Mucosa of descending colon (tissue), 3 donors: ENCODE results near the gene ST8SIA4. TPM values are rescaled to one million over a fixed set of nuclear protein-coding genes. Genes with fewer than 3 reads are reported as not detected.

Source experiments
- ATAC-seq: fragments of 200-7000 bp; cut with Tn5 transposase; one replicate; pipeline ENCODE4 v1.9.1; 2020; ENCODE audit warnings: mild to moderate bottlenecking, moderate library complexity
- DNase-seq, 3 donors: peaks; one replicate each; pipeline ENCODE4 v3.0.0-alpha.2; 2020
- H3K36me3 ChIP-seq: fragments of 200-600 bp; one replicate; pipeline ENCODE4 v1.8.0; 2021; ENCODE audit warnings: low read depth, mild to moderate bottlenecking
- H3K4me1 ChIP-seq: fragments of 200-600 bp; one replicate; pipeline ENCODE4 v1.8.0; 2021; ENCODE audit warnings: low read depth, mild to moderate bottlenecking
- H3K4me3 ChIP-seq: fragments of 200-600 bp; one replicate; pipeline ENCODE4 v1.8.0; 2021; ENCODE audit warnings: mild to moderate bottlenecking
- H3K9me3 ChIP-seq: fragments of 200-600 bp; one replicate; pipeline ENCODE4 v1.8.0; 2021; ENCODE audit warnings: mild to moderate bottlenecking
- CTCF ChIP-seq: fragments of 200-600 bp; IDR thresholded peaks from one replicate; pipeline ENCODE4 v1.8.0; 2022; ENCODE audit warnings: antibody characterized with exemption, mild to moderate bottlenecking
- intact Hi-C, 2 donors: fragments of 100-400 bp; cut with DNase I in 1 of 2; cut with micrococcal nuclease in 1 of 2; formaldehyde crosslinking; loops; one replicate each; pipeline versions ENCODE4 v1.11.0 to v1.11.1; 2022; cut with DNase I, micrococcal nuclease
- total RNA-seq, 3 donors: library from RNA; stranded (reverse); fragmentation: NEBNext Ultra II Directional in 2 of 3; extraction: Animal tissue kit (Norgen Biotek cat#: 25700) in 2 of 3; gene quantifications; one replicate each; pipeline versions ENCODE4 v1.2.1 to v1.2.4, GENCODE V29; 2021 to 2023
- donor health status: DM: no; HTN: no; CAD: no; lungs with moderate emphysema.
- donor health status: DM: no; HTN: no; CAD: no.
- donor health status: DM: no; HTN: yes; CAD: no.

Gene ST8SIA4
- total RNA-seq, 3 donors from 2014 or later, result 4.7 to 9.6 (median 5.7) TPM

GRCh38 chr5:100864931-100865330, 38.2 kb downstream of the ST8SIA4 start:
- ATAC-seq, result no peak
- no peak for TF ChIP-seq CTCF
- Histone ChIP-seq H3K4me1 (no peaks in the 10 kb centered on the region), H3K36me3 (no peaks in the 10 kb centered on the region), H3K4me3 (no peak overlapping the region), H3K9me3 (no peaks in the 10 kb centered on the region)
- no peak for DNase-seq
- intact Hi-C loops, result no loop called here

GRCh38 chr5:100863739-100864138, 39.3 kb downstream of the ST8SIA4 start:
- no peak for TF ChIP-seq CTCF
- no peak overlapping the region for H3K4me3 ChIP-seq
- no peaks in the 10 kb centered on the region for H3K9me3 ChIP-seq
- intact Hi-C loops, result no loop called here
- ATAC-seq, result no peak
- H3K4me1 ChIP-seq, result no peaks in the 10 kb centered on the region
- H3K36me3 ChIP-seq, result no peaks in the 10 kb centered on the region
- no peak for DNase-seq

GRCh38 chr5:100861148-100861547, 41.9 kb downstream of the ST8SIA4 start:
- Histone ChIP-seq H3K4me1 (no peaks in the 10 kb centered on the region), H3K4me3 (no peak overlapping the region), H3K36me3 (no peaks in the 10 kb centered on the region), H3K9me3 (no peaks in the 10 kb centered on the region)
- DNase-seq (no peak), ATAC-seq (no peak)
- intact Hi-C loops, result no loop called here
- no peak for TF ChIP-seq CTCF

GRCh38 chr5:100860407-100860806, 42.7 kb downstream of the ST8SIA4 start:
- no peaks in the 10 kb centered on the region for H3K36me3 ChIP-seq
- no peaks in the 10 kb centered on the region for H3K9me3 ChIP-seq
- TF ChIP-seq CTCF, result no peak
- intact Hi-C loops, result no loop called here
- DNase-seq (no peak), ATAC-seq (no peak)
- H3K4me3 ChIP-seq, result no peak overlapping the region
- no peaks in the 10 kb centered on the region for H3K4me1 ChIP-seq

GRCh38 chr5:100858987-100859545, 44.0 kb downstream of the ST8SIA4 start:
- no peak for TF ChIP-seq CTCF
- Histone ChIP-seq H3K9me3 (no peaks in the 10 kb centered on the region), H3K4me3 (no peak overlapping the region), H3K4me1 (no peaks in the 10 kb centered on the region), H3K36me3 (no peaks in the 10 kb centered on the region)
- DNase-seq, result no peak
- intact Hi-C loops, result no loop called here
- ATAC-seq, result no peak

GRCh38 chr5:100856462-100856861, 46.6 kb downstream of the ST8SIA4 start:
- intact Hi-C loops, result no loop called here
- ATAC-seq (no peak), DNase-seq (no peak)
- Histone ChIP-seq H3K36me3 (no peaks in the 10 kb centered on the region), H3K4me1 (no peaks in the 10 kb centered on the region), H3K4me3 (no peak overlapping the region), H3K9me3 (no peaks in the 10 kb centered on the region)
- no peak for TF ChIP-seq CTCF
